Activated naive CD8-positive, alpha-beta T cell treated with anti-CD3 and anti-CD28 coated beads, Interleukin-2, amount 50 U/mL, for 24 hours (primary cell): ENCODE measurements around the gene EPOP.

ENCODE experiments used
- ATAC-seq: fragments of 150-1000 bp; cut with Tn5 transposase; one replicate; pipeline ENCODE4 v1.10.0; 2021
- DNase-seq: peaks from one replicate; pipeline ENCODE4 v3.0.0; 2021
- H3K27ac Mint-ChIP-seq: one replicate; pipeline ENCODE4 v1.8.0; 2021; ENCODE audit warnings: mild to moderate bottlenecking, mixed read lengths
- H3K27me3 Mint-ChIP-seq: one replicate; pipeline ENCODE4 v1.8.0; 2021; ENCODE audit warnings: mixed read lengths
- H3K36me3 Mint-ChIP-seq: one replicate; pipeline ENCODE4 v1.8.0; 2021; ENCODE audit warnings: low read depth, mixed read lengths
- H3K4me1 Mint-ChIP-seq: one replicate; pipeline ENCODE4 v1.8.0; 2021; ENCODE audit warnings: mixed read lengths
- H3K4me3 Mint-ChIP-seq: one replicate; pipeline ENCODE4 v1.8.0; 2021; ENCODE audit warnings: mild to moderate bottlenecking, moderate library complexity, mixed read lengths
- H3K9me3 Mint-ChIP-seq: one replicate; pipeline ENCODE4 v1.8.0; 2021; ENCODE audit warnings: mixed read lengths

Gene EPOP

DNA sequence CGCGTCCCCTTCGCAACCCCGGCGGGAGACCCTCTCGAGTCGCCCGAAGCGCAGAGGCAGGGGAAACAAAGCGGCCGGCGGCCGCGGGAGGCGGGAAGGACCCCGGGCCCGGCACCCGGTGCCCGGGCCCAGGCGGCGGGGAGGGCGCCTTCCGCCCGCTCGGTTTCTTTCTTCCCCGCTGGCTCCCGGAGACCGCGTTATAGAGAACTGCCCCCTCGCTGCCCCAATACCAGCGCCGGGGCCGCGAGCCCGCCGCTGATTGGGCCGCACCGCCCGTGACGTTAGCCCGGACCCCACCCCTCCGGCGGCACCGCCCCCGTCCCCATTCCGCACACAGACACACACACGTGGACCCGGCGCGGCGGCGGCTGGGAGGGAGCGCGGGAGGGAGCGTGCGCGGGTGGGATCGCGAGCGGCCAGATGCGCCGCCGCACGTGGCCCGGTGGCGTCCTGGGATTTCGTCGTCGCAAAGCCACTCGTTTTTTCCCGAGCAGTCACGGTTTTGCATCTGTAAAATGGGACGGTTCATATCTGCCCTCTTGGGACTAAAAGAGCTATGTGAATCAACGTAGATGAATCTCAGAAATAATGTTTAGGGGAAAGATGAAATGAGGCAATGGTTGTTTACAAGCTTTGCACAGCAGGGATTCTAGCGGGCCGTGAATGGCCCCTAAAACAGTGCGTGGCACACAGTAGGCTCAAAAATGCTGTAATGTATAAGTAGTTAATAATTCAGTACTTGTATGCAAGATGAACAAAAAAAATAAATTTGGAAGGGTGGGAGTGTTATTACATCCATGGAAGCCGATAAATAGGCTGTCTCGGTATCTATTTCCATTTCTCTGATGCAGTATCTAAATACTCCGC is at the start of gene EPOP:
Gene EPOP (minus strand): TSS at position 209 of the 867 bp plus-strand sequence. CDS start 462 bp downstream, outside the sequence.
- Mint-ChIP-seq H3K4me1 (peaks cover 53% of the 10 kb centered on the region), H3K27ac (peak within 1 kb of the TSS; percentile 91)
- ATAC-seq: peak; percentile 82

DNA sequence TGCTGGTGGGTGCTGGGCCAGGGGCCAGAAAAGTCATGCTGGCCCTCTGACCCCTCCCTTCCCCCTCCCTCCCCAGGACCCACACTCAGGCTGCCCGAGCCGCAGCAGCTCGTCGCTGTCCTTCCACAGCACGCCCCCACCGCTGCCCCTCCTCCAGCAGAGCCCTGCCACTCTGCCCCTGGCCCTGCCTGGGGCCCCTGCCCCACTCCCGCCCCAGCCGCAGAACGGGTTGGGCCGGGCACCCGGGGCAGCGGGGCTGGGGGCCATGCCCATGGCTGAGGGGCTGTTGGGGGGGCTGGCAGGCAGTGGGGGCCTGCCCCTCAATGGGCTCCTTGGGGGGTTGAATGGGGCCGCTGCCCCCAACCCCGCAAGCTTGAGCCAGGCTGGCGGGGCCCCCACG is 47.0 kb upstream of the EPOP start:
- H3K27me3 Mint-ChIP-seq: no peaks in the 10 kb centered on the region
- H3K4me1 Mint-ChIP-seq: peaks cover 42% of the 10 kb centered on the region
- H3K27ac Mint-ChIP-seq: no peak overlapping the region
- ATAC-seq (no peak), DNase-seq (no peak)
- no peak overlapping the region for H3K4me3 Mint-ChIP-seq
- peaks cover 30% of the 10 kb centered on the region for H3K36me3 Mint-ChIP-seq
- no peaks in the 10 kb centered on the region for H3K9me3 Mint-ChIP-seq

More for the DNA sequence above, at the start of gene EPOP:
- peak; percentile 95 for DNase-seq
- Mint-ChIP-seq H3K9me3 (no peaks in the 10 kb centered on the region), H3K4me3 (peak within 1 kb of the TSS; percentile 61), H3K36me3 (peaks cover 10% of the 10 kb centered on the region), H3K27me3 (peaks cover 15% of the 10 kb centered on the region)

DNA sequence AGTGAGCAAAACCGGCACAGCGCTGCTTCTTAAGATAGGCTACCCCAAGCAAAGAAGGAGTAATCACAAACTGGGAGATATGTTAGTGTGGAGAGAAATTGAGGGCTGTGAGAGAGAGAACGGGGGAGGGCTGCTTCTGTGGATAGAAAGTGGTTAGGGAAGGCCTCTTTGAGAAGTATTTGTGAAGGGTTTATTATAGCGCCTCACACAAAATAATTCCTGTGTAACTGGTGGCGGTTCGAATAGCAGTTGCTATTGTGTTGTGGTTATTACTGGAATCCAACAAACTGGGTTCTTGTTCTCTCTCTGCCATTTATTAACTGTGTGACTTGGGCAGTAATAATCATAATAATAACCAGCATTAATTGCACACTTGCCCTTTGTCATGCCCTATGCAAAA is 46.2 kb upstream of the EPOP start:
- DNase-seq: no peak
- H3K9me3 Mint-ChIP-seq: no peaks in the 10 kb centered on the region
- no peak overlapping the region for H3K4me3 Mint-ChIP-seq
- ATAC-seq: no peak
- H3K27ac Mint-ChIP-seq: no peak overlapping the region
- H3K4me1 Mint-ChIP-seq: peaks cover 36% of the 10 kb centered on the region
- no peaks in the 10 kb centered on the region for H3K27me3 Mint-ChIP-seq
- peaks cover 30% of the 10 kb centered on the region for H3K36me3 Mint-ChIP-seq

DNA sequence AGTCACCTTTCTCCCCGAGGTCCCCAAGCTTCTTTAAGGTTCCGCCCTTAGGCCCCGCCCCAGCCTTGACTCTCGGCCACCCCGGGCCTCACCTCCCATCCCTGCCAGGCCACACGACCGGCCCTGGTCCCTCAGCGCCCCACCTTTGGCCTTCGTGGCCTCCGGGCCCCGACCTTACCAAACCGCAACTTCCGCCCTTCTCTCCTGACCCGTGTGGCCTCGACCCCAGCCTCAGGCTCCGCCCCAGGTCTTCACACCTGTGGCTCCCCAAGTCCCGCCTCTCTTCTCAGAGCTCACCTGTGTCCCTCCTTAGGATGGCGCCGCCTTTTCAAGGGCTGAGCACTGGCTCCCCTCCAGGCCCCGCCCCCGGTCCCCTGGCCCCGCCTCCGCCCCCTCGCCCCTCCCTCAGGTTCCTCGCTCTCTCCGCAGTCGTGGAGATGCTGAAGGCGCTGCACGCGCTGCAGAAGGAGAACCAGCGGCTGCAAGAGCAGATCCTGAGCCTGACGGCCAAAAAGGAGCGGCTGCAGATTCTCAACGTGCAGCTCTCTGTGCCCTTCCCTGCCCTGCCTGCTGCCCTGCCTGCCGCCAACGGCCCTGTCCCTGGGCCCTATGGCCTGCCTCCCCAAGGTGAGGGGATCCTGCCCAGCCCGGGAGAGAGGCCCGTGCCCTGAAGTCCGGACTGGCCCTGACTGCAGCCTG is 45.3 kb upstream of the EPOP start:
- peaks cover 38% of the 10 kb centered on the region for H3K4me1 Mint-ChIP-seq
- H3K27ac Mint-ChIP-seq: no peak overlapping the region

DNA sequence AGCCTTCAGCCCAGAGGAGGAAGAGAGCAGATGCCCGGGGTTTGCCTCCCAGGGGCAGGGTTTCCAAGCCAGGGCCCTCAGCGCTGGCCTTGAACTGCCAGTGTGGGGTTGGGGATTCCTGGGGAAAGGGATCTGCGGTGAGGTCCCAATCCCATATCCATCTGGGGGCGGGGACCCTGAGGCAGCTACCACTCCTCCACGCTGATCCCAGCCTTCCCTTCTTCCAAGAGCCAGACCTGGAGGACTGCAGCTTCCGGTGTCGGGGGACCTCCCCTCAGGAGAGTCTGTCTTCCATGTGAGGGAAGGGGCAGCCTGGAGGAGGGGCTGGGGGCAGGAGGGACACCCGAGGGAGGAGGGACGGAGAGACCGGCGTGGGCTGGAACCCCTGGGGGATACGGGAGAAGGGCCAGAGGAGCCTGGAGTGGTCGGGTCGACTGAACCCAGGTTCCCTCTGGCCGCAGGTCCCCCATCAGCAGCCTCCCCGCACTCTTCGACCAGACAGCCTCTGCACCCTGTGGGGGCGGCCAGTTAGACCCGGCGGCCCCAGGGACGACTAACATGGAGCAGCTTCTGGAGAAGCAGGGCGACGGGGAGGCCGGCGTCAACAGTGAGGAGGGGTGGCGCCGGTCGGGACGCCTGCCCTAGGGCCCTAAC is 44.7 kb upstream of the EPOP start:
- Mint-ChIP-seq H3K36me3 (peaks cover 34% of the 10 kb centered on the region), H3K4me1 (peaks cover 40% of the 10 kb centered on the region), H3K27ac (peak overlapping the region; percentile 52), H3K9me3 (no peaks in the 10 kb centered on the region), H3K4me3 (no peak overlapping the region), H3K27me3 (no peaks in the 10 kb centered on the region)
- DNase-seq (no peak), ATAC-seq (no peak)

More for the DNA sequence above, 45.3 kb upstream of the EPOP start:
- DNase-seq (no peak), ATAC-seq (no peak)
- H3K9me3 Mint-ChIP-seq: no peaks in the 10 kb centered on the region
- no peak overlapping the region for H3K4me3 Mint-ChIP-seq
- H3K36me3 Mint-ChIP-seq: peaks cover 29% of the 10 kb centered on the region
- H3K27me3 Mint-ChIP-seq: no peaks in the 10 kb centered on the region

DNA sequence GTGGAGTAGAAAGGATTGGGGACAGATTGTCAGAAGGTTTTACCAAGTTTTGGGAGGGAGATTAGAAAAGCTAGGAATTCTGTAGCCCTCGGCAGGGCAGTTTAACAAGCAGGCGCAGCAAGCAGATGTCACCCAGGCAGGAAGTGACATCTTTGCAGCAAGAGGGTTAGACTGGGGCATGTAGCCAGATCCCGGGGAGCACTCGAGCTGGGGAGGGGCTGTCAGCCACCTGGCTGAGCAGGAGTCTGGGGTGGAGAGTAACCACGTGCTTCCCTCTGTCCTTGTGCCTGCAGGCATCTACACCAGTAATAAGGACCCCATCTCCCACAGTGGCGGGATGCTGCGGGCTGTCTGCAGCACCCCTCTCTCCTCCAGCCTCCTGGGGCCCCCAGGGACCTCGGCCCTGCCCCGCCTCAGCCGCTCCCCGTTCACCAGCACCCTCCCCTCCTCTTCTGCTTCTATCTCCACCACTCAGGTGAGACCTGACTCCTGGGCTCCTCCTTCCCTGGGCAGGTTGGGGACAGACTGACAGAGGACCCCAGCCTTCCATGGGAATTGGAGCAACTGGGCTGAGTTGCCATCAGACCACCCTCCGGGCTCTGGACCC is 42.5 kb upstream of the EPOP start:
- Mint-ChIP-seq H3K36me3 (peaks cover 35% of the 10 kb centered on the region), H3K27me3 (no peaks in the 10 kb centered on the region), H3K4me3 (no peak overlapping the region), H3K4me1 (peaks cover 39% of the 10 kb centered on the region), H3K9me3 (no peaks in the 10 kb centered on the region), H3K27ac (no peak overlapping the region)
- no peak for ATAC-seq
- DNase-seq: no peak

DNA sequence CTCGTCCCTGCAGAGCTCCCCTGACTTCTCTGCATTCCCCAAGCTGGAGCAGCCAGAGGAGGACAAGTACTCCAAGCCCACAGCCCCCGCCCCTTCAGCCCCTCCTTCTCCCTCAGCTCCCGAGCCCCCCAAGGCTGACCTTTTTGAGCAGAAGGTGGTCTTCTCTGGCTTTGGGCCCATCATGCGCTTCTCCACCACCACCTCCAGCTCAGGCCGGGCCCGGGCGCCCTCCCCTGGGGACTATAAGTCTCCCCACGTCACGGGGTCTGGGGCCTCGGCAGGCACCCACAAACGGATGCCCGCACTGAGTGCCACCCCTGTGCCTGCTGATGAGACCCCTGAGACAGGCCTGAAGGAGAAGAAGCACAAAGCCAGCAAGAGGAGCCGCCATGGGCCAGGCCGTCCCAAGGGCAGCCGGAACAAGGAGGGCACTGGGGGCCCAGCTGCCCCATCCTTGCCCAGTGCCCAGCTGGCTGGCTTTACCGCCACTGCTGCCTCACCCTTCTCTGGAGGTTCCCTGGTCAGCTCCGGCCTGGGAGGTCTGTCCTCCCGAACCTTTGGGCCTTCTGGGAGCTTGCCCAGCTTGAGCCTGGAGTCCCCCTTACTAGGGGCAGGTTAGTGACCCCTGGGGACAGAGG is 41.7 kb upstream of the EPOP start:
- ATAC-seq (no peak), DNase-seq (no peak)
- H3K4me1 Mint-ChIP-seq: peaks cover 44% of the 10 kb centered on the region
- no peaks in the 10 kb centered on the region for H3K27me3 Mint-ChIP-seq
- H3K9me3 Mint-ChIP-seq: no peaks in the 10 kb centered on the region
- H3K4me3 Mint-ChIP-seq: no peak overlapping the region
- peaks cover 38% of the 10 kb centered on the region for H3K36me3 Mint-ChIP-seq
- H3K27ac Mint-ChIP-seq: no peak overlapping the region

DNA sequence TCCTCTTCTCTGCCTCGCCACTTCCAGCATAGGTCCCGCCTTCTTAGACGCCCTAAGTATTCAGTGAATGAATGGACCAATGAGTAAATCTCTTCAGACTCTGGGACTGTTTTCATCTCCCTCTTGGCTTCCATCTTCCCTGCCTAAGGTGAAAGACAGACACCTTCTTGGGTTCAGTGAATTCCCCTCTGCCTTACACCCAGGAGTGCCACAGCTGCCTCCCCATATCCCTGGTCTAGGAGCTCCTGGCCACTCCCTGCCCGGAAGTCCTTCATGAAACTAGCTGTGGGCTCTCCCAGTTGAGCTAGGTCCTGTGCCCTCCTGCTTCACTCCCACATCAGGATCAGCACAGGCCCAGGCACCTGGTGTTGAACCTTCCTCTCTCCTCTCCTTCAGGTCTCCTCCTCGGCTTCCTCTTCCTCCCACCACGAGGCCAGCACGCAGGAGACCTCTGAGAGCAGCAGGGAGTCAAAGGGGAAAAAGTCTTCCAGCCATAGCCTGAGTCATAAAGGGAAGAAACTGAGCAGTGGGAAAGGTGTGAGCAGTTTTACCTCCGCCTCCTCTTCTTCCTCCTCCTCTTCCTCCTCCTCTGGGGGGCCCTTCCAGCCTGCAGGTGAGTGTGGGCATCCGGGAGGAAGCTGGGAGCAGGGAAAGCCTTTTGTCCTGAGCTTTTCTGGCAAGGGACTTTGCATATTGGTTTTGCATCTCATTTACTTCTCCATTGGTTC is 40.6 kb upstream of the EPOP start:
- H3K27me3 Mint-ChIP-seq: no peaks in the 10 kb centered on the region
- peaks cover 41% of the 10 kb centered on the region for H3K36me3 Mint-ChIP-seq
- peaks cover 50% of the 10 kb centered on the region for H3K4me1 Mint-ChIP-seq
- no peaks in the 10 kb centered on the region for H3K9me3 Mint-ChIP-seq
- no peak for DNase-seq
- peak; percentile 20 for ATAC-seq
- H3K27ac Mint-ChIP-seq: peak overlapping the region; percentile 88
- peak overlapping the region; percentile 42 for H3K4me3 Mint-ChIP-seq

DNA sequence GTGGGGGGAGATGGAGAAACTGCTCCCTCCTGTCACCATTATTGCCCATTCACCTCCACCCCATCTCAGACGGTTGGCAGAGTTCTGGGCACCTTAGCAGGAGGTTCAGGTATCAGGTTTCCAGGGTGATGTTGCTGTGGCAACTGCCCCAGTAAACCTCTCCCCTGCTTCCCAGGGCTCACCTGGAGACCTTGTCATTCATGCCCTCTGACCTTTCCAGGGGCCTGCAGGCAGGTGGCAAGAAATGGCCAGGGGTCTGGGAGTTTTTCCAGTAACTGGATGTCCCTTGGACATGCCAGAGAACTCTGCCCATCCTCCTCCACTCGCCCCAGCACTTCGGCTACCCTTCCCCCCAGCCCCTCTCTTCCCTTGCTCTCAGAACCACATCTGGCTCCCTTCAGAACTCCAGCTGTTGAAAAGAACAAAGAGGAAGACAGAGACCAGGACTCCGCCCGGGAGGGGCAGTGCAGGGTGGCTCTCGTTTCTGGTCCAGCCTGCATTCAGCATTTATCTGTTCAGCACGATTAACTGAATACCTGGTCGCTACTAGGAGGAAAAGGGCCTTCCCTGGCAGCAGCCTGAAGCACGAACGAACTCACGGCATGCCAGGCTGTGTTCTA is 38.8 kb upstream of the EPOP start:
- Mint-ChIP-seq H3K4me1 (peaks cover 57% of the 10 kb centered on the region), H3K4me3 (no peak overlapping the region), H3K27ac (peak overlapping the region; percentile 31), H3K27me3 (no peaks in the 10 kb centered on the region), H3K36me3 (peaks cover 49% of the 10 kb centered on the region), H3K9me3 (no peaks in the 10 kb centered on the region)
- DNase-seq: no peak
- ATAC-seq: no peak

DNA sequence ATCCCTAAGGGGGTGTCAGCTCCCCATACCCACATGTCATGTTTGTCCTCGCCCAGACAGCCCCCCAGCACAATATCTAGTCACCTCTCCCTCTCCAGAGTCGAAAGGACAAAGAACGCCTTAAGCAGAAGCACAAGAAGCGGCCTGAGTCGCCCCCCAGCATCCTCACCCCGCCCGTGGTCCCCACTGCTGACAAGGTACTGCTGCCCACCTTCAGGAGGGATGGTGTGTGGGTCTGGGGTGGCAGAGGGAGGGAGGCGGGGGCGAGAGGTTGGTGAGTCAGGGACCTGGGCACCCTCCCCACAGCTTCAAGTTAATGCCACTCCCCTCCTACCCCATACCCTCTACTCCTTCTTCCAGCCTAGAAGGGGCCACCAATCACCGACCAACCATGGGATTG is 37.8 kb upstream of the EPOP start:
- Mint-ChIP-seq H3K9me3 (no peaks in the 10 kb centered on the region), H3K36me3 (peaks cover 50% of the 10 kb centered on the region), H3K4me1 (peaks cover 65% of the 10 kb centered on the region), H3K4me3 (no peak overlapping the region), H3K27ac (peak overlapping the region; percentile 47), H3K27me3 (no peaks in the 10 kb centered on the region)
- ATAC-seq (no peak), DNase-seq (no peak)

DNA sequence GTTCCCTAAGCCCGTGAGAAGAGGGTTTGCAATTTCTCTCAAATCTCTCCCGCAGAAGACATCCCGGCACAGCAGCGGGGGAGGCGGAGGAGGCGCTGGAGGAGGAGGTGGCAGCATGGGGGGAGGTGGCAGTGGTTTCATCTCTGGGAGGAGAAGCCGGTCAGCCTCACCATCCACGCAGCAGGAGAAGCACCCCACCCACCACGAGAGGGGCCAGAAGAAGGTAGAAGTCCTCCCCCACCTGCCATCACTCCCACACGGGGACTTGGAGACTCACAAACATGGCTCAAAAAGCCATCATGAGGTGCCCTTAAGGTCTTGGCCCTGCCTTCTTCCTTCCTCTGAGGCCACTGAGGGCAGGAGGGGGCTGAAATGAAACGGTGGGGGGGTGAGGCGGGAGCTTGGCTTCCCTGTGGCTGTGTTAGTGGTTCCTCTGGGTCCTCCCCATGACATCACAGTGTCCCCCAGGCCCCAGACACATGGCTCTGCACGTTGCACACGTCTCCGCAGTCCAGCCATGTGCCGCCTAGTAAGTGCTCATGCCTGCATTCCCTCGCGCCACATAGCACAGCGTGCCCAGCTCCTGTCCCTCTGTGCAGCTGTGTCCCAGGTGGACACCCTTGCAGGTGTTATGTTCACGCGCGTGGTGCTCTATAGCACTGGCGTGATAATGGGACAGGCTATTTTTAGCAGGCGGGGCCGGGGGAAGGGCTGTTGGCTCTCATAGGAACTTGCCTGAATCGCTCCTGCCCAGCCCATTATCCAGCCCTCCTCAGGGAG is 37.2 kb upstream of the EPOP start:
- Mint-ChIP-seq H3K27me3 (no peaks in the 10 kb centered on the region), H3K27ac (peak overlapping the region; percentile 47), H3K4me3 (no peak overlapping the region), H3K36me3 (peaks cover 56% of the 10 kb centered on the region), H3K4me1 (peaks cover 71% of the 10 kb centered on the region), H3K9me3 (no peaks in the 10 kb centered on the region)
- DNase-seq (no peak), ATAC-seq (peak; percentile 12)

DNA sequence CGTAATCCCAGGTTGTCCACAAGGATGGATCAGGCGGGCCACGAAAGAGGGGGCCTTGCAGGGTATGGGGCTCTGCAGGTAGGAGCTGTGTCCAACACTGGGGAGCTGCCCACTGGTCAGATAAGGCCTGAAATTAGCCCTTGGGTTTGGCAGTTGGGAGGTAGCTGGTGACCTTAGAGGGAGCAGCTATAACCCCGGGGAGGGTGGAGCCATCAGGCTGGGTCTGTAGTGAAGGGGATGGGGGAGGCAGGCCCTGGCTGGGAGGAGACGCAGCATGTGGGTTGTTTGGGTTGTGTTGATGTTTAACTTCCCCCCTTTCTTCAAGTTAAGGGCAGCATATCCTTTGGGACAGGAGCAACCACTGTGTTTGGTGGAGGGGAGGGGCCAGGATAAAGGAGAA is 36.2 kb upstream of the EPOP start:
- no peak overlapping the region for H3K4me3 Mint-ChIP-seq

DNA sequence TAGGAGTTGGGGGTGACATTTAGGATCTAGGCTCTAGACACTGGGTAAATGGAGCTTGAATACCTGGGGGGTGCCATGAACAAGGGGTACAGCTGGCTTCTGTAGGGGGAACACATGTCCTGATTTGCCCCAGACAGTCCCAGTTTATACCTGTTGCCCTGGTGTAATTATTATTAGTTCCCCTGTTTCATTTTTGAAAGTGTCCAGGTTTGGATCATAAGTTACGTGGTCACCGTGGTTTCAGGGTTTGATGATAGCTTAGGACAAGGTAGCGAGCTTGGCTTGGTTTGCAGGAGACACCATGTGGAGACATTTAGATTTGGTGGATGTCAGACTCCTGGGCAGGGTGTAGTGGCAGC is 35.8 kb upstream of the EPOP start:
- no peak for DNase-seq
- Mint-ChIP-seq H3K36me3 (peaks cover 63% of the 10 kb centered on the region), H3K27ac (peak overlapping the region; percentile 47), H3K9me3 (no peaks in the 10 kb centered on the region), H3K27me3 (no peaks in the 10 kb centered on the region), H3K4me1 (peaks cover 73% of the 10 kb centered on the region), H3K4me3 (no peak overlapping the region)
- ATAC-seq: no peak

More for the DNA sequence above, 36.2 kb upstream of the EPOP start:
- H3K27ac Mint-ChIP-seq: peak overlapping the region; percentile 47
- H3K36me3 Mint-ChIP-seq: peaks cover 63% of the 10 kb centered on the region
- H3K27me3 Mint-ChIP-seq: no peaks in the 10 kb centered on the region
- H3K4me1 Mint-ChIP-seq: peaks cover 77% of the 10 kb centered on the region
- ATAC-seq (no peak), DNase-seq (no peak)
- H3K9me3 Mint-ChIP-seq: no peaks in the 10 kb centered on the region
